GM21717 (cell line): ENCODE measurements around the gene ATP6V0E1.

Experiments
- ATAC-seq: cut with Tn5 transposase; IDR thresholded peaks from one replicate; pipeline ENCODE4 v1.9.1; 2021; ENCODE audit warnings: mild to moderate bottlenecking, moderate library complexity; ENCODE audit not compliant: unreplicated experiment

ATP6V0E1 gene

GRCh38 chr5:172983542-172984243 is at the start of gene ATP6V0E1:
TSS of gene ATP6V0E1 (plus strand) at chr5:172983771. CDS start at chr5:172983861, 90 bp downstream.
- ATAC-seq, result peak; percentile 87

DNA sequence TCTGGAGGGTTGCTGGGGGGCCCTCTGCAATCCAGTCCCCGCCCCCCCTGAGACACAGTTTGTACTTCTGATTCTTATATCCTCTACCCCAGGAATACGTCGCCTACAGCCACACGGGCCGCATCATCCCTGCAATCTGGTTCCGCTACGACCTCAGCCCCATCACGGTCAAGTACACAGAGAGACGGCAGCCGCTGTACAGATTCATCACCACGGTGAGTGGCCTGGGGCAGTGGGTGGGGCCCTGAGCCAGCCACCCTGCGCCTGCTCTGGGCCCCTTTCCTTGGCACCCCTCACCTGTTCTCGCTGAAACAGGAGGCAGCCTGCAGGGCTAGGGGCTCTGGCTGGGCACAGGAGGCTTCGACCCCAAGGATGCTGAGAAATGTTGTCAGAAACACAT is 48.5 kb upstream of the ATP6V0E1 start:
- no peak for ATAC-seq

DNA sequence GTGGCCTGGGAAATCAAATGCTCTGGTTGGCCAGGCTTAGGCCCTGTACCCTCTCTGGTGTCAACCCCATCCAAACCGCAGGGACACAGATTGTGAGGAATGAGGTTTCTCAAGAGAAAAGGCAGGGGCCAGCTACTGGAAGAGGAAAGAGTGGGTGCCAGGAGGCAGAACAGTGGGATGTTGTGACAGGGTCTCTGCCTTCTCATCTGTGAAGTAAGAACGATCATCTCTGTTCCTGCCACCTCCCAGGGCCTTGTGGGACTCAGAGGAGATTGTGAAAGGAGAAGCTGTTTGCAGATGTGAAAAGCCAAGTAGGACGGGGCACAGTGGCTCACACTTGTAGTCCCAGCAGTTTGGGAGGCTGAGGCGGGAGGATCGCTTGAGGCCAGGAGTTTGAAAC is 47.2 kb upstream of the ATP6V0E1 start:
- ATAC-seq, result no peak

DNA sequence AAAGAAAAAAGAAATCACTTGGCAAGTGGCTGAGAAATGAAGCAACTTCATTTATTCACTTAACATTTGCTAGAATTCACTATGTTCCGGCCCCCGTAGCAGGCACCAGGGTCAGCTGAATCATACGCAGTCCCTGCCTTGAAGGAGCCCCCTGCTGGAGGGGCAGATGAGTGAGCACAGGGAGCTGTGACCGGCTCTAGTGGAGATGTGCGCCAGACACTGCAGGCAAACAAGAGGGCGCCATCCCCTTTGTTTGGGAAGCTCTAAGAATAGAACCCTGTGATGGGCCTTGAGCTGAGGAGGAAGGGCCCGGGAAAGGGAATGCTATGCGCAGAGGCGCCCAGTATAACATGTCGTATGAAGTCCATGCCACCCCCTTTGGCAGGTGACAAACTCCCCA is 44.5 kb upstream of the ATP6V0E1 start:
- no peak for ATAC-seq

GRCh38 chr5:172939611-172940267 is 43.8 kb upstream of the ATP6V0E1 start:
- ATAC-seq, result no peak

DNA sequence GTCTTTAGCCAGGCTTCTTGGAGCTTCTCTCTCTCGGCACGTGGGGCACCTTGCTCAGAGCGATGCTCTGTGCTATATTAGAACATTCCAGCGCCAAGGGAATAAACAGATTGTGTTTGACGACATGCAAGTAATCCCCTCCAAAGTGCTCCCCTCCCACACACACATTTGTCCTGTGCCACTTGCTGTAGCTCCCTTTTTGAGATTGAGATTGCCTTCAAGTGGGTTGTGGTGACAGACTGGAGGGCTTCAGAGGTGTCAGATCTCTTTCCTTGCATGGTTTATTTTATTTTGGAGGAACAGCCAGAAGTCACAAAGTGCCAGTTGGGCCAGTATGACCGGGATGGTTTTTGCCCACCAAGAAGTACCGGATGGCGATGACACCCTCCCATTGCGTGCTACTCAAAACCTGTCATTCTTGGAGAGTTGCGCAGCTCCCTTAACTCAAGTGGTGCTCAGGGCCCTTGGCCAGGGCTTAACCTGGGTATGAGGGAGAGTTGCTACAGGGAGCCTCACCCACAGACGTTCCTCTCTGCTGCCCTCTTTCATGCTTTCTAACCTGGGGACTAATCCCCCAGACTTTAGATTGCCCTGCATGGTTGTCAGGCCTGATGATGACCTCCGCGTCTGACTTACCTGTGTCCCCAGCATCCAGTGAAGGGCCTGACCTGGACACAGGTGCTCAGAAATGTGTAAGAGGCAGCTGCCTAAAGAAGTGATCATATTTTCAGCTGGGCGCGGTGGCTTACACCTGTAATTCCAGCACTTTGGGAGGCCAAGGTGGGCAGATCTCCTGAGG is 43.1 kb upstream of the ATP6V0E1 start:
- ATAC-seq, result no peak

GRCh38 chr5:172941067-172941516 is 42.5 kb upstream of the ATP6V0E1 start:
- no peak for ATAC-seq

- no peak for ATAC-seq
Observed at GRCh38 chr5:172942556-172942955, 41.0 kb upstream of the ATP6V0E1 start.

DNA sequence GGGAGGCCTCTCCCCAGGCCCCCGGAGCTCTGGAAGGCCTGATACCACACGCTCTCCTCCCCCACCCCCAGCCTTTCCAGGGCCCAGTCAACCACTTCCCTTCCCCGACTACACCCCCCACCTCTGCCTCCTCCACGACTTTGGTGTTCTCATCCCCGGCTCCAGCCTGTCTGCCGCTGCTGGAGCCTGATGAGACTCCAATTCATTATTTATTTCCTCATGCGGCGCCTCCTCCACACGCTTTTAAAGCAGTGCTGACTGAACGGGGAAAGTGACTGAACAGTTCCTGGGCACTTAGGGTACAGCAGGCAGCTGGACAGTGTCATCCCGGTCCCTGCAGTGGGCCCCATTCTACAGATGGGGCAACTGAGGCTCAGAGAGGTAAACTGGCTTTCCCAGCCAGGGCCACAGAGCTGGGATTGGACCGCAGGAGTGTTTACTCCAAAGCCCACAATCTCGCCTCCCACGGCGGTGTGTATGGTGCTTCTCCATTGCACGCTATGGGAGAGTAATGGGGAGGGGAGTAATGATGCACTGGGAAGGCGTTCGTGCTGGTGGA is 40.2 kb upstream of the ATP6V0E1 start:
- ATAC-seq, result no peak

DNA sequence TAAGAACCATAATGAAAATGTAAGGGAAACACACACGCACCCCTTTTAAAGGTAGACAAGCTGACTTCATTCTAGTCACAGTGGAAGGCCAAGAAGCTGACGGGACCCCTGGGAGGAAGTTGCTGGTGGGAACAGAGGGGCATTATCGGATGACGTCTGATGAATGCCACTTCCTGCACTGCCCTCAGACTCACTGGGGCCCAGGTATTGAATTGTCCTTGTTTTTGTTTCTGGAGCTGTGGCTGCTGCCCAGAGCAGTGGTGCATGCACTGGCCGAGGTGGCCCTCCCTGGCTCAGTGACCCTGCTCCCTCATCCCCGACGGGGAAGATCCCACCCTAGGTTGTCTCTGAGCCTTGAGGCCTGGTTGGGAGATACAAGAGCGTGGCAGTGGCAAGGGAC is 39.7 kb upstream of the ATP6V0E1 start:
- no peak for ATAC-seq

DNA sequence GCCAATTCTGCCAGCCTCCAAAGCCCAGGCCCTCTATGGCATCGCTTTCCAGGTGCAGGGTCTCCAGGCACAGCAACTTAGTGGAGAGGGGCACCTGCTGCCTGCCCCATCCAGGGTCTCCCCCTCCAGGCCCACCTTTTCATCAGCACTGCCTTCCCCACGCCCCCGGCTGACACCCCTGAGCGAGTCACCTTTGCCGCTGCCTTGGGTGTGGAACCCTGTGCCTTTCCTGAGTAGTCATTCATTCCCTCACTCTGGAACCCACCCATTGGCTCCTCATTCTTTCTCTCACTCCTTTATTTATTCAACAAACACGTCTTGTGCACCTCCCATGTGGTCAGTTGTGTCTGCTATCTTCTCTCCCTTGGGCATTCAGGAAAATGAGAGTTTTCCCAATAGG is 38.8 kb upstream of the ATP6V0E1 start:
- ATAC-seq, result no peak

DNA sequence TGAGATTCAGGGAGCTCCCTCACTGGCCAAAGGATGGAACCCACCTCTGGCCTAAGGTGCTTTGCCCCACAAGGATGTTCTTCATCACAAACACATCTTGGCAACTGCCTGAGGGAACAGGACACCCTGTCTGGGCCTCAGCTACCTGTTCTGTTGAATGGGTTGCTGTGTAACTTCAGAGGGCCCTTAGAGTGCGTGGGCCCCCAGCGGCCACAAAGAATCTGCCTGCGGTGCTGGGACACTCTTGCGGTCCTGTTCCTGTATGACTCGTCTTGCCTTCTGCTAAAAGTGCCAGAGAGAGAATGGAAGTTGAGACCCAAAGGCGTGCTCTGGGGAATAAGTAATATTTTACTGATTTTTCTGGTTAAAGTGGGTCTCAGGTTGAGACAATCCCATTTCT is 38.4 kb upstream of the ATP6V0E1 start:
- ATAC-seq, result no peak

DNA sequence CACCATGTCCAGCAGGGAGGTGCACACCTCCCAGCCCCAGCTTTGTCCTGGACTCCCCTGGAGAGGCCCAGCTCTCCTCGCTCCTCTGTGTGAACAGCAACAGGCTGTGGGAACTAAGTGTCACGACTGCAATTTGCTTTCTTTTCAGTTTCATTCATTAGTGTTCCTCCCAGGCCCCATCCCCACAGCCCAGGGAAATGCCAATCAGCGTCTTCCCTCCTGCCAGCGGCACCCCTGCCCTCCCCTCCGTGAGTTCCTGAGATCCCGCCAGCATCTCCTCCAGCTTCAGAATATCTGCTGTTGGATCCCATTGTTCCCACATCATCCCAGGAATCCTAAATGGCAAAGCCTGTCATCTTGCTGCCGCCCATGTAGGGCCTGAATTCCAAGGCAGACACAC is 37.4 kb upstream of the ATP6V0E1 start:
- no peak for ATAC-seq

DNA sequence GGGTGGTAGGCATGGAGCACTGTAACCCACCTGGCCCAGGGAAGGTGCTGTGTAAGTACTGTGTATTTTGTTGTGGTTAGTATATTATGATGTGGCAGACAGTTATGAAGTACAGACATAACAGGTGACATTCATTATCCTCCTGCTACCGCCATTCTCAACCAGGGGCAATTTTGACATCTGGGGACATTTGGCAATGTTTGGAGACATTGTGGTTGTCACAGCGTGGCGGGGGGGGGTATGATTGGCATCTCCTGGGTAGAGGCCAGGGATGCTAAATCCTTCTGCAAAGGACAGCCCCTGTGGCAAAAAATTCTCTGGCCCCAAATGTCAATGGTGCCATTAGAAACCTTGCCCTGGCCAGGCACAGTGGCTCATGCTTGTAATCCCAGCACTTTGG is 34.1 kb upstream of the ATP6V0E1 start:
- no peak for ATAC-seq

- no peak for ATAC-seq
Observed at GRCh38 chr5:172950176-172950965, 33.2 kb upstream of the ATP6V0E1 start.

GRCh38 chr5:172951371-172952033 is 32.1 kb upstream of the ATP6V0E1 start:
- no peak for ATAC-seq

- ATAC-seq, result no peak
Observed at GRCh38 chr5:172952034-172952511, 31.5 kb upstream of the ATP6V0E1 start.

GRCh38 chr5:172953776-172954675 is 29.5 kb upstream of the ATP6V0E1 start:
- no peak for ATAC-seq

DNA sequence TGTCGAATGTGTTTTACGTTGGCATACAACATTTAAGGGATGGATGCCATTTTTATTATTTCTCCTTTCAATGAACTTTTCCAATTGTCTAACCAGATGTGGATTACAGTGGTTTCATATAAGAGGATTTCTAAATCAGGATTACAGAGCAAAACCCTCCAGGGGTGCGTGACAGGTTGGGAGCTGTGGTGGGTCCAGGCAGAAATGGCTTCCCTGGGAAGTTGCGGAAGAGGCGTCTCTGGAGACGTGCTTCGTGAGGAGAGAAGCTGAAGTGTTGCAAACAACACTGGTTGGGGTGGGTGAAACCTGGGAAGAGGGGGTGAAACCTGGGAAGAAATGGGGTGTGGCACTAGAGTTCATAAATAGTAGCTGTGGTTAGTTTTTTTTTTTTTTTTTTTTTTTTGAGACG is 28.8 kb upstream of the ATP6V0E1 start:
- ATAC-seq, result no peak
